CMK (cell line): Measurements from ENCODE around the gene IL10.
"Not testable (repeated sequence)": the region's sequence is repeated elsewhere in the genome, so short reads cannot be mapped to it uniquely, and the experiment has no call there.

Source experiments
- DNase-seq: peaks from one replicate; pipeline ENCODE4 v3.0.0-alpha.2; 2010; ENCODE audit warnings: low read depth

Gene IL10

GRCh38 chr1:206765771-206766170, 6.5 kb downstream of the IL10 start:
- DNase-seq: not testable (repeated sequence)

GRCh38 chr1:206762741-206763364, 9.4 kb downstream of the IL10 start:
- not testable (repeated sequence) for DNase-seq

GRCh38 chr1:206761159-206761768, 11.0 kb downstream of the IL10 start:
- DNase-seq: no peak

- no peak for DNase-seq
These were observed 11.7 kb downstream of the IL10 start for GRCh38 chr1:206760590-206760989.

GRCh38 chr1:206757524-206758266, 14.6 kb downstream of the IL10 start:
- DNase-seq: no peak

- DNase-seq: no peak
These were observed 18.3 kb downstream of the IL10 start for GRCh38 chr1:206754011-206754410.

- no peak for DNase-seq
These were observed 19.2 kb downstream of the IL10 start for GRCh38 chr1:206753141-206753540.

- no peak for DNase-seq
These were observed 19.8 kb downstream of the IL10 start for GRCh38 chr1:206752481-206752880.

GRCh38 chr1:206751891-206752290, 20.4 kb downstream of the IL10 start:
- no peak for DNase-seq

GRCh38 chr1:206748348-206749030, 23.8 kb downstream of the IL10 start:
- no peak for DNase-seq

GRCh38 chr1:206745301-206745700, 27.0 kb downstream of the IL10 start:
- no peak for DNase-seq

GRCh38 chr1:206744683-206745082, 27.6 kb downstream of the IL10 start:
- DNase-seq: no peak

- no peak for DNase-seq
These were observed 29.4 kb downstream of the IL10 start for GRCh38 chr1:206742719-206743383.

- DNase-seq: no peak
These were observed 31.1 kb downstream of the IL10 start for GRCh38 chr1:206741142-206741701.

- DNase-seq: no peak
These were observed 32.8 kb downstream of the IL10 start for GRCh38 chr1:206739411-206740076.

GRCh38 chr1:206738370-206739366, 33.6 kb downstream of the IL10 start:
- no peak for DNase-seq

GRCh38 chr1:206737729-206738201, 34.5 kb downstream of the IL10 start:
- no peak for DNase-seq

- DNase-seq: no peak
These were observed 35.2 kb downstream of the IL10 start for GRCh38 chr1:206736878-206737728.

- DNase-seq: peak; percentile 91
These were observed 36.7 kb downstream of the IL10 start for GRCh38 chr1:206735553-206736031.
